ENCODE data around the gene CHRNA4. TPM values are rescaled to one million over a fixed set of nuclear protein-coding genes. Genes with fewer than 3 reads are reported as not detected.

The CHRNA4 gene
- total RNA-seq, 2 donors from 2014 or later = not detected

DNA sequence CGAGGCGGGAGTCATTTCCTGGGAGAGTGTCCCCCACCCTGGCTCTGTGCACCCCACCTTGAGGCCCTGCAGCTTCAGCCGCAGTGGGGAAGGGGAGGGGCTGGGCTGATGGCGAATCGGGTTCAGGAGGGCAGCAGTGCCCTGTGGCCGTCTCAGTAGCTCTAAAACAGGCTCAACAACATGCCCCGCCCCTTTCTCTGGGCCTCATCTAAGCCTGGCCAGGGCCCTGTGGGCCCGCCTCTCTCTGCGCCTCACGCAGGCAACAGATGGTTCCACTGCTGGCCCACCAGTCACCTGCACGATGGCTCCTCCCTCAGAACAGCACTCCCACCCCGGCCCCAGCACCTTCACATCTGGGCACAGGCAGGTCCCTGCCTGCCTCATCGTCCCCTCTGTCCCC, 30.2 kb downstream of the CHRNA4 start:
- Mint-ChIP-seq H3K4me1 (ENCODE audit: low read depth) (no peaks in the 10 kb centered on the region), H3K9me3 (peaks cover 5 to 6% of the 10 kb centered on the region in 2 donors), H3K27ac (no peak overlapping the region), H3K27me3 (ENCODE audit: low read depth) (peaks cover 9% of the 10 kb centered on the region), H3K36me3 (ENCODE audit: insufficient read depth in 2 of 2) (peaks cover 4 to 5% of the 10 kb centered on the region in 2 donors), H3K4me3 (no peak overlapping the region)
- no peak for DNase-seq
- ATAC-seq (replicated peaks in 1 of 2) = no peak

DNA sequence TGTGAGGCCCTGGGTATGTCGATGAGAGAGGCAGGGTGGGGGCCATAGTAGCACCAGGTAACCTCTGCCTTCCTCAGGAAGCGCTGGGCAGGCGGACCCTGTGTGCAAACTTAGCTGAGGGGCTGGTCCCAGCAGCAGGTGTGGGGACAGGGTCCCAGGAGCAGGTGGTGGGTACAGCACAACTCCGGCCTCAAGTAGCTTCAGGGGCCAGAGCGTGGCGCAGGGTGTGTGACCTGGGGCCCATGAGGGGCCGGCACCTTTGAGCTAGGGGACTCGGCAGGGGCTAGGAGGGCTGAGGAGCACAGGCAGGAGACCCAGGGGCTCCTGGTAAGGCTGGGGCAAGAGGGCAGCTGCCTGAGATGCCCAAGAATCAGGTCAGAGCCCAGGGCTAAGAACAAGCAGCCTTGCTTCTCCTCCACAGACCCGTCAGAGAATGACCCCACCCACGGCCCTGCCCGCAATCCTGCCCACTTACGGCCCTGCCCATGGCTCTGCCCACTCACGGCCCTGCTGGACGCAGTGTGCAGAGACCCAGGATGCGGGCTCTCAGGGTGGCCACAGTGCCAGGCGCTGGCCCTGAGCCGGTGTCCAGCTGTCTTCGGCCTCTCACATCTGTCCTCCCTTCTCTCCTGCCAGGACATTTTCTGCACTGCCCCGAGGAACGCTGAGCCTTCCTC, 30.9 kb downstream of the CHRNA4 start:
- ATAC-seq (replicated peaks in 1 of 2) = no peak
- H3K27ac Mint-ChIP-seq = no peak overlapping the region

DNA sequence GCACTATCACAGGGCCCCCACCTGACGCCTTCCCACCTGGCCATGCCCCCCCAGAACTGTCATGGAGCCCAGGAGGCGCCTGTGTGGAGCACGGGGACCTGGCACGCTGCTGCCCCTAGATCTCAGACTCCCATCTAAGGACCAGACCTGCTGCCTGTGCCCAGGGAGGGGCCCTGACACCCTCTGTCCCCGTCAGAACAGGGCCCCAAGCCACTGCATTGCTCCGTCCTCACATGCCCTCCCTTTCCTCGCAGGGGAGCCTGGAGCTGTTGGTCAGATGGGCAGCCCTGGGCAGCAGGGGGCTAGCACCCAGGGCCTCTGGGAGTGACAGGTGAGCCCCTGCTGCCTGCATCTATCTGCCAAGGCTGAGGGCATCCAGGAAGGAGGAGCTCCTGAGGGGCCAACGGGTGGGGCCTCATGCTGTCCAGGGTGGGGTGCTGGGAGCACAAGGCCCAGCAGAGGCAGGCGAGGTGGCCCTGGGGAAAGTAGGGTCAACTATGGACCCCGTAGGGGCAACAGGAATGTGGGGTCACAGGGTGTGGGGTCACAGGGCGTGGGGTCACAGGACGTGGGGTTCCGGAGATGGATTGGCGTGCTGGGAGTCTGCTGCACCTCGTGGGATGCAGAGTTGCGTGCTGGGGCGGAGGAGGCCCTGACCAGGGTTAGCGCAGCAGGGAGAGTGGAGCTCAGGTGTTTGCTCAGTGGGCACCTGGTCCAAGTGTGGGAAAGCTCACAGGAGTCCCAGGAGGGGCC, 31.6 kb downstream of the CHRNA4 start:
- Mint-ChIP-seq H3K9me3 (peaks cover 5 to 6% of the 10 kb centered on the region in 2 donors), H3K4me3 (no peak overlapping the region), H3K27me3 (ENCODE audit: low read depth) (no peaks in the 10 kb centered on the region), H3K4me1 (ENCODE audit: low read depth) (no peaks in the 10 kb centered on the region), H3K27ac (no peak overlapping the region), H3K36me3 (ENCODE audit: insufficient read depth in 2 of 2) (peaks cover 4 to 5% of the 10 kb centered on the region in 2 donors)
- DNase-seq = no peak
- ATAC-seq (replicated peaks in 1 of 2) = no peak

More for the DNA sequence above, 30.9 kb downstream of the CHRNA4 start:
- peaks cover 2% of the 10 kb centered on the region for H3K27me3 Mint-ChIP-seq (ENCODE audit: low read depth)
- no peak overlapping the region for H3K4me3 Mint-ChIP-seq
- peaks cover 5 to 6% of the 10 kb centered on the region in 2 donors for H3K9me3 Mint-ChIP-seq
- peaks cover 4 to 5% of the 10 kb centered on the region in 2 donors for H3K36me3 Mint-ChIP-seq (ENCODE audit: insufficient read depth in 2 of 2)
- DNase-seq = no peak
- H3K4me1 Mint-ChIP-seq (ENCODE audit: low read depth) = no peaks in the 10 kb centered on the region

DNA sequence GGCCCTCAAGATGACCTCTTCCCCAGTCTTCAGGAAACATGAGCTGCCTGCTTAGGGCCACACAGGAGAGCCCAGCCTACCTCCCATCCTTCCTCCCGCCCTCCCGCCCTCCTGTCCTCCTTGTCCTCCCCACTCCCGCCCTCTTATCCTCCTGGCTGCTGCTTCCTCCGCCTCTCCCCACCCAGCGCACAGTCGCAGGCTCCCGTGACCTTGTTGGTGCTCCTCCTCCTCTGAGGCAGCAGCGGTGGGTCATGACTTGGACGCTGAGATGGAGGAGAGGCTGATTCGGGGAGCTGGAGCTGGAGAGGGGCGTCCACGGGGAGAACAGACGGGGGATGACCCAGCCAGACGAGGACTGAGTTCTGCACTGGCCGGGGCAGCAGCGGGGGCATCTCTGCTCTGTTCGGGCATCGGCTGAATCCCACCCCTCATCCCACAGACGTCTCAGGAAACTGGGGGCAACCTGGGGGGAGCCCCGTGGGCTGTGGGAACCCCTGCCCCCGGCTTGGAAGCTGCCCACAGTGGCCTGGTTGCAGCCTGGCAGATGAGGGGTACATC, 32.4 kb downstream of the CHRNA4 start:
- Mint-ChIP-seq H3K4me1 (ENCODE audit: low read depth) (no peaks in the 10 kb centered on the region), H3K36me3 (ENCODE audit: insufficient read depth in 2 of 2) (peaks cover 4 to 5% of the 10 kb centered on the region in 2 donors), H3K27me3 (ENCODE audit: low read depth) (no peaks in the 10 kb centered on the region), H3K9me3 (peaks cover 5 to 6% of the 10 kb centered on the region in 2 donors), H3K27ac (no peak overlapping the region), H3K4me3 (no peak overlapping the region)
- DNase-seq (no peak), ATAC-seq (replicated peaks in 1 of 2) (no peak)

DNA sequence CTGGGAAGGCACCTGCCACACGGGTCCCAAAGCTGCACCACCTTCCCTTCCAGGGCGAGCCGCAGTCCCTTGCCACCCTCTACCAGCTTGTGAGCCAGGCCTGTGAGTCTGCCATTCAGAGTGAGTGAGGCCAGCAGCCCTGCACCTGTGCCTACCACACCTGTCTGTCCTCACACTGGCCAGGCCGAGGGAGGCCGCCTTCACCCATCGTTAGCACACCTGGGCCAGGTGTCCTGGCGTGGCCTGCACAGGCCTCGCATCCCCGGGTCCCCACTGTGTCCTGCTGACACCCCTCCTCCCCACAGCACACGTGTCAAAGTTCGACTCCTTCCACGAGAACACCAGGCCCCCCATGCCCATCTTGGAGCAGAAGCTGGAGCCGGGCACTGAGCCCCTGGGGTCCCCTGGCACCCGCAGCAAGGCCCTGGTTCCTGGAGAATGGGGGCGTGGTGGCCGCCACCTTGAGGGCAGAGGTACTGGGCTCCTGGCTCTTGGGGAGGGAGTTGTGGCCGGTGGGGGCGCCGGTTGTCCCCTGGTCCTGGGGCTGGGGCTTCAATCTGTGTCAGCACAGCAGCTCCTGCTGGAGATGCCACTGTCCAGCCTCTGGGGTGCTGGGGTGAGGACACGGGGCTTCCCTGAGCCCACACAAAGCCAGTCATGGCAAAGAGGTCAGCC, 33.0 kb downstream of the CHRNA4 start:
- no peaks in the 10 kb centered on the region for H3K4me1 Mint-ChIP-seq (ENCODE audit: low read depth)
- H3K27me3 Mint-ChIP-seq (ENCODE audit: low read depth) = no peaks in the 10 kb centered on the region
- H3K9me3 Mint-ChIP-seq = peaks cover 5 to 6% of the 10 kb centered on the region in 2 donors
- DNase-seq = no peak
- ATAC-seq (replicated peaks in 1 of 2) = no peak
- H3K36me3 Mint-ChIP-seq (ENCODE audit: insufficient read depth in 2 of 2) = peaks cover 4 to 5% of the 10 kb centered on the region in 2 donors
- H3K27ac Mint-ChIP-seq = no peak overlapping the region
- no peak overlapping the region for H3K4me3 Mint-ChIP-seq

DNA sequence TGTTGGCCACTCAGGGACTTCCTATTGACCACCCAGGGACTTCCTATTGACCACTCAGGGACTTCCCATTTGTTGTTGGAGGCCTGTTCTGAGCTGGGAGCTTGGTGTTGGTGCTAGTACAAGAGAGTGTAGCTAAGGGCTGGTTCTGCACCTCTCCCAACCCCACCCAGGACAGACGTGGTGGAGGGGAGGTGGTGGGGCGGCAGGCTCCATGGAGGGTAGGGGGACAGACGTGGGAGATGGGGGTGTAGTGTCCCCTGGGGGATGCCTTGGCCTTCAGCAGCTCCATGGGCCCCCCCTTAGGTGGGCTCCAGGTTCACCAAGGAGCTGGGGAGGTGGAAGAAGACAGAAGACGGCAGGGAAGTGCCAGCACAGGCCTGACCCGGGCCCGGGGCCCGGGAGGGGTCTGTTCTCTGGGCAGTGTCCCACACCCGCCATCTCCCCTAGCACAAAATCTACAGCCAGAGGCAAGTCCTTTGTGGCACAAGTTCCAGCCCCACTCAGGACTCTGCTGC, 33.9 kb downstream of the CHRNA4 start:
- Mint-ChIP-seq H3K9me3 (peaks cover 5 to 6% of the 10 kb centered on the region in 2 donors), H3K4me3 (no peak overlapping the region), H3K4me1 (ENCODE audit: low read depth) (no peaks in the 10 kb centered on the region), H3K27ac (peak overlapping the region; percentile 3), H3K36me3 (ENCODE audit: insufficient read depth in 2 of 2) (peaks cover 4 to 5% of the 10 kb centered on the region in 2 donors), H3K27me3 (ENCODE audit: low read depth) (no peaks in the 10 kb centered on the region)
- no peak for ATAC-seq (replicated peaks in 1 of 2)
- DNase-seq = no peak

DNA sequence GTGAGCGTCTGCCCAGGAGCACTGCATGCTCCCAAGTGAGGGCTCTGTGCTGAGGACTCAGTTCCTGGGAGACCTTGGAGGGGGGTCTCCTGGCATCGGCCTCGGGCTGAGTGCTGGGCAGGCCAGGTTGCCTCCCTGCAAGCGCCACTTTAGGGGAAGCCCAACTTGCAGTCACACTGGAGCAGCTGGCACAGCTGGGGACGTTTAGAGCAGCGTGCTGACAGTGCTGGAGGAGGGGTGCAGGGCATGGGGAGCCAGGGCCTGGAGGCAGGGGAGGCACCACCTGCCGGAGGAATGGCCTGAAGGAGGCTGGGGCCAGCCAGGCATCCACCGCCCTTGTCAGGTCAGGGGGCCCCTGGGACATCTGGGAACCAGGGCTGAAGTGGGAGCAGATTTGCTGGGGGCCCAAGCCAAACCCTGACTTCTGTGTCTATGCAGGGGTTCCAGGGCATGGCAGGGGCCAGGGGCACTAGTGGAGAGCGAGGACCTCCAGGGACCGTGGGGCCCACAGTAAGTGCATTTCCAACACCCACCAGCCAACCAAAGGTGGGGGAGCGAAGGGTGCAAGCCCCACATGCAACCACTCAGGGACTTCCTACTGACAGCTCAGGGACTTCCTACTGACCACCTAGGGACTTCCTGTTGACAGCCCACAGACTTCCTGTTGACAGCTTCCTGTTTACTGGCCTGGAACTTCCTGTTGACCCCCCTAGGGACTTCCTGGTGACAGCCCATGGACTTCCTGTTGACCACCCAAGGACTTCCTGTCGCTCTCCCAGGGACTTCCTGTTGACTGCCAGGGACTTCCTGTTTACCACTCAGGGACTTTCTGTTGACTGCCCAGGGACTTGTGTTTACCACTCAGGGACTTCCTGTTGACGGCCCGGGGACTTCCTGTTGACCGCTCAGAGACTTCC, 34.6 kb downstream of the CHRNA4 start:
- Mint-ChIP-seq H3K36me3 (ENCODE audit: insufficient read depth in 2 of 2) (peaks cover under 1 to 1% of the 10 kb centered on the region in 2 donors), H3K27me3 (ENCODE audit: low read depth) (no peaks in the 10 kb centered on the region), H3K27ac (peak overlapping the region; percentile 3), H3K4me3 (no peak overlapping the region), H3K4me1 (ENCODE audit: low read depth) (no peaks in the 10 kb centered on the region), H3K9me3 (peaks cover under 1 to 1% of the 10 kb centered on the region in 2 donors)
- no peak for ATAC-seq (replicated peaks in 1 of 2)
- no peak for DNase-seq

DNA sequence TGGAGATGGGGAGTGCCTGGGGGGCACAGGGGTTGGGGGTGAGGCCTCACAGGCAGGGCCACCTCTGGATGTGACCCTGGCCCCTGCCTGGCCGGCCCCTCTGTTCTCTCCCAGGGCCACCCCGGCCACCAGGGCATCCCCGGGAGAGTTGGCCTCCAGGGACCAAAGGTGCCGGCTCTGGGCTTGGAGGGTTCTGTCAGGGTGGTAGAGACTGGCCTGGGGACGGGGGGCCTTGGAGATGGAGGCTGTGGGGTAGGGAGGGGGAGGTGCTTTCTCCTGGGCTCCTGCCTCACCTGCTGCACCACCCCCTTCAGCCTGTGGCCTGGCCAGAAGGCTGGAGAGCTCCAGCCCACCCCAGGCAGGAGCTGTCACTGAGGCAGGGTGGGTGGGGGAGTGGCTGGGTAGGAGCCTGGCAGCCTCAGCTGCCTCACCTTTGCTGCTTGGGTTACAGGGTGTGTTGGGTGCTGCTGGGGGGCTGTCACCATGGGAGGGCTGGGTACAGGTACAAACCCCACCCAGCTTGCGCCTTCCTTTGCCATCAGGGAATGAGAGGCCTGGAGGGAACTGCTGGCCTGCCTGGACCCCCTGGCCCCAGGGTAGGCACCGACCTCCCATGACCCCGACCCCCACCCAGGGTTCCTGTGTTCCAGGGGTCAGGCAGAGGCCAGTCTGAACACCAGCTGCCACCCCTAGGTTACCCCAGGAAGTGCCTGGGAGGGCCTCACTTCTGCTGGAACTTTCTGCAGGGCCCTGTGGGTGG, 35.4 kb downstream of the CHRNA4 start:
- Mint-ChIP-seq H3K27me3 (ENCODE audit: low read depth) (no peaks in the 10 kb centered on the region), H3K4me1 (ENCODE audit: low read depth) (no peaks in the 10 kb centered on the region), H3K36me3 (ENCODE audit: insufficient read depth in 2 of 2) (no peaks in the 10 kb centered on the region), H3K9me3 (no peaks in the 10 kb centered on the region), H3K27ac (no peak overlapping the region), H3K4me3 (no peak overlapping the region)
- ATAC-seq (replicated peaks in 1 of 2) = no peak
- DNase-seq = no peak

DNA sequence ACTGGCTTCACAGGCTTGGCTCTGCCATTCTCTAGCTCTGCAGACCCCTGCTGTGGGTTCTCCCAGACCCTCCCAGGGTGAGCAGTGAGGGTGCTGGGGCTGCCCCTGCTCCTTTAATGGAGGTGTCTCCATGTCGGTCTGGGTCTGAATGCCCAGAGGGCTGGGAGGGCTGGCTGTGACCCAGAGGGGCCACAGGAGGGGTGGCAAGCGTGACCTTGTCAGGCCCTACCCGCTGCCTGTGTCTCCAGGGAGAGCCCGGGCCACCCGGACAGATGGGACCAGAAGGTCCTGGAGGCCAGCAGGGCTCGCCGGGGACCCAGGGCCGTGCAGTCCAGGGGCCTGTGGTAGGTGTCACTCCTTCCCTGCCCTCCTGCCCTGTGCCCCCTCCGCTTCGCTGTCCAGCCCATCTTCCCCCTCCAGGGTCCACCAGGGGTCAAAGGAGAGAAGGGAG, 36.1 kb downstream of the CHRNA4 start:
- H3K27ac Mint-ChIP-seq = no peak overlapping the region
- H3K9me3 Mint-ChIP-seq = no peaks in the 10 kb centered on the region
- DNase-seq = no peak
- H3K4me3 Mint-ChIP-seq = no peak overlapping the region
- no peaks in the 10 kb centered on the region for H3K27me3 Mint-ChIP-seq (ENCODE audit: low read depth)
- ATAC-seq (replicated peaks in 1 of 2) = no peak
- no peaks in the 10 kb centered on the region for H3K4me1 Mint-ChIP-seq (ENCODE audit: low read depth)
- H3K36me3 Mint-ChIP-seq (ENCODE audit: insufficient read depth in 2 of 2) = no peaks in the 10 kb centered on the region

DNA sequence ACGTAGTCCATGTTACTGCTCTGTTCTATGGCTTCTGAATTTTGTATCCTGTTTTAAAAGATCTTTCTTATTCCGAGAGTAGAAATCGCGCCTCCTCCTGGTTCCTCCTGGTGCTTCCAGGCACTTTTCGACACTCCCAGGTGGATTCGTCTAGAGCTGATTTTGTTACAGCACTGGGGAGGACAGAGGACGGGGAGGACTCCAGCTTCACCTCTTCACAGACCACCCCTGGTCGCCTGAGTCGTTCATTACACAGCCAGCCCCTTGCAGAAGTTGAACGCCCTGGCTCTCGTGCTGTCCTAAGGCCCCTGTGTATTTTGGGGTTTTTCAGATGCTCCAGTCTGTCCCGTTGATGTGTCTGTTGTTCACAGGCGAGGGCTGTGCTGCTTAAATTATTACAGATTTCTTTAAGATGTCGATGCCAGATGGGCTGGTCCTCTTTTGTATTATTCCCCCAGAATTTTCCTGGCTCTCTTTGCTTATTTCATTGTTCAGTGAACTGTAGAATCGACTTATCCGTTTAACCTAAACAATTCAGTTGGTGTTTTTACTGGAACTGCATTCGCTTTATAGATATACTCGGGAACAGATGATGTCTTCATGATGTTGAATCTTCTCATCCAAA, 37.7 kb downstream of the CHRNA4 start:
- Mint-ChIP-seq H3K4me3 (no peak overlapping the region), H3K27ac (no peak overlapping the region), H3K4me1 (ENCODE audit: low read depth) (no peaks in the 10 kb centered on the region), H3K36me3 (ENCODE audit: insufficient read depth in 2 of 2) (no peaks in the 10 kb centered on the region), H3K27me3 (ENCODE audit: low read depth) (no peaks in the 10 kb centered on the region), H3K9me3 (no peaks in the 10 kb centered on the region)
- ATAC-seq (replicated peaks in 1 of 2) (no peak), DNase-seq (no peak)

DNA sequence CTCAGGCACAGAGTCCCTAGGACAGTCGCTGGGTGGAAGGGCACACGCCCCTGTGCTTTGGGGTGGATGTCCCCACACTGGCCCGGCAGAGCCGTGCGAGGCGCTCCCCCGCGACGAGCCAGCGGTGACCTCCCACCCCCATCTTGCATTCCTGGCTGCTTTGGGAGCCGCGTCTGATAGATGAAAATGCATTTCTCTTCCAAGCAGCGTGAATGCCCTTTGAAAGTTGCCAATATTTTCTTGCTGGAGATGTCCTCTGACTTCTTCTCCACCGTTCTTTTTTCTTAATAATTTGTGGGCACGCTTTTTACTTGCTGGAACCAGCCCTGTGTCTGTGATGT, 38.2 kb downstream of the CHRNA4 start:
- no peak overlapping the region for H3K27ac Mint-ChIP-seq

More for the DNA sequence above, 38.2 kb downstream of the CHRNA4 start:
- Mint-ChIP-seq H3K4me3 (no peak overlapping the region), H3K36me3 (ENCODE audit: insufficient read depth in 2 of 2) (no peaks in the 10 kb centered on the region), H3K9me3 (no peaks in the 10 kb centered on the region), H3K4me1 (ENCODE audit: low read depth) (no peaks in the 10 kb centered on the region), H3K27me3 (ENCODE audit: low read depth) (no peaks in the 10 kb centered on the region)
- ATAC-seq (replicated peaks in 1 of 2) = no peak
- no peak for DNase-seq

All from activated T-cell treated with anti-CD3 and anti-CD28 coated beads, Interleukin-2, amount 50 U/mL, for 72 hours (primary cell).